Sigmoid colon (tissue), 7 donors: ENCODE results near the gene ABCA5. TPM values are rescaled to one million over a fixed set of nuclear protein-coding genes. Genes with fewer than 3 reads are reported as not detected.
"Not testable (repeated sequence)": the region's sequence is repeated elsewhere in the genome, so short reads cannot be mapped to it uniquely, and the experiment has no call there.

Experiments used
- DNase-seq: peaks from one replicate; pipeline ENCODE4 v3.0.0-alpha.2; 2019
- H3K27ac ChIP-seq, 4 donors: fragments of 200-600 bp; sonication (generic); one replicate each; pipeline ENCODE4 v1.5.1; 2016 to 2019; ENCODE audit warnings: mild to moderate bottlenecking in 1 of 4
- H3K27me3 ChIP-seq, 3 donors: fragments of 200-600 bp; sonication (generic); one replicate each; pipeline ENCODE4 v1.5.1; 2019; ENCODE audit warnings: mild to moderate bottlenecking in 1 of 3
- H3K36me3 ChIP-seq, 4 donors: fragments of 200-600 bp; sonication (generic); one replicate each; pipeline ENCODE4 v1.5.1; 2016 to 2019
- H3K4me1 ChIP-seq, 4 donors: fragments of 200-600 bp; sonication (generic); one replicate each; pipeline ENCODE4 v1.5.1; 2017 to 2019
- H3K4me3 ChIP-seq, 4 donors: fragments of 200-600 bp; sonication (generic); one replicate each; pipeline ENCODE4 v1.5.1; 2017 to 2019; ENCODE audit warnings: mild to moderate bottlenecking in 2 of 4, moderate library complexity in 1 of 4
- H3K9me3 ChIP-seq, 4 donors: fragments of 200-600 bp in 3 of 4; sonication (generic) in 3 of 4; one replicate each; pipeline versions ENCODE4 v1.5.1 to v1.6.1; 2013 to 2019
- CTCF ChIP-seq, 4 experiments: fragments of 450-650 bp in 3 of 4; fragments of 200-600 bp in 1 of 4; IDR thresholded peaks; one replicate each; pipeline ENCODE4 v1.5.1; 2016 to 2019; ENCODE audit warnings: antibody characterized with exemption in 4 of 4, mild to moderate bottlenecking in 3 of 4, moderate library complexity in 2 of 4
- EP300 ChIP-seq, 4 donors: sonication (generic); formaldehyde crosslinking; IDR thresholded peaks; one replicate each; pipeline ENCODE4 v1.6.1; 2017; ENCODE audit warnings: antibody characterized with exemption in 4 of 4
- POLR2A ChIP-seq, 2 donors: fragments of 450-650 bp; IDR thresholded peaks; one replicate each; pipeline ENCODE4 v1.6.1; 2016; ENCODE audit warnings: antibody characterized with exemption in 2 of 2, mild to moderate bottlenecking in 2 of 2, moderate library complexity in 2 of 2
- POLR2AphosphoS5 ChIP-seq, 4 donors: sonication (generic); formaldehyde crosslinking; IDR thresholded peaks; one replicate each; pipeline ENCODE4 v1.6.1; 2017; ENCODE audit warnings: antibody characterized with exemption in 4 of 4
- WGBS, 2 donors: extraction: QIAGEN DNeasy Blood & Tissue Kit; methylation state at CpG; one replicate each; pipeline ENCODE4 v1.1.7; 2013; 5-methylcytosine and 5-hydroxymethylcytosine counted together
- intact Hi-C: fragments of 100-400 bp; cut with DNase I; formaldehyde crosslinking; loops from one replicate; pipeline ENCODE4 v1.15.1; 2023
- polyA plus RNA-seq, 3 donors: library from polyadenylated mRNA; stranded (reverse); fragments of 200-250 nt; gene quantifications; one replicate each; pipeline ENCODE4 v1.2.3, GENCODE V29; 2013
- small RNA-seq, 3 donors: library from RNA; depleted of rRNA; stranded (forward); fragments of <200 nt; gene quantifications; one replicate each; pipeline ENCODE3, GENCODE V24; 2016
- total RNA-seq, 4 donors: library from RNA; depleted of rRNA; stranded (reverse); fragments of >200 nt; gene quantifications; one replicate each; pipeline ENCODE4 v1.1.0, GENCODE V29; 2016
- donor health status: healthy with polysubstance abuse.
- donor health status: Bipolar disorder and iron deficiency.
- donor health status: healthy.

The ABCA5 gene
- total and polyA plus RNA-seq, 7 donors = 2.5 to 23.5 (median 19.3) TPM

GRCh38 chr17:69213059-69213813 is 113.7 kb downstream of the ABCA5 start:
- no peaks in the 10 kb centered on the region for H3K4me1 ChIP-seq
- no peak overlapping the region for H3K27ac ChIP-seq
- no peaks in the 10 kb centered on the region for H3K9me3 ChIP-seq
- intact Hi-C loops = no loop called here
- DNase-seq = no peak
- no peak overlapping the region for H3K4me3 ChIP-seq
- TF ChIP-seq POLR2A (IDR thresholded peaks at IDR 0.05) = no peak
- no peak for TF ChIP-seq CTCF (IDR thresholded peaks at IDR 0.05)
- no peak for TF ChIP-seq POLR2AphosphoS5 (IDR thresholded peaks at IDR 0.05)
- TF ChIP-seq EP300 (IDR thresholded peaks at IDR 0.05) = no peak
- WGBS, 2 donors = 91 to 95% methylated on average over 9 of the region's 9 CpGs
- no peaks in the 10 kb centered on the region for H3K36me3 ChIP-seq
- H3K27me3 ChIP-seq = no peaks in the 10 kb centered on the region

GRCh38 chr17:69208640-69209039 is 118.3 kb downstream of the ABCA5 start:
- Histone ChIP-seq H3K4me3 (no peak overlapping the region), H3K9me3 (no peaks in the 10 kb centered on the region), H3K4me1 (no peaks in the 10 kb centered on the region), H3K27me3 (no peaks in the 10 kb centered on the region), H3K36me3 (no peaks in the 10 kb centered on the region), H3K27ac (no peak overlapping the region)
- WGBS, 2 donors = 85 to 86% methylated on average over 2 of the region's 2 CpGs
- intact Hi-C loops = no loop called here
- DNase-seq = no peak
- no peak for TF ChIP-seq EP300 (IDR thresholded peaks at IDR 0.05)
- no peak for TF ChIP-seq POLR2A (IDR thresholded peaks at IDR 0.05)

- no peak for TF ChIP-seq EP300 (IDR thresholded peaks at IDR 0.05)
- no peak for TF ChIP-seq POLR2A (IDR thresholded peaks at IDR 0.05)
- TF ChIP-seq CTCF (IDR thresholded peaks at IDR 0.05) = no peak
- TF ChIP-seq POLR2AphosphoS5 (IDR thresholded peaks at IDR 0.05) = no peak
- WGBS, 2 donors = 77 to 79% methylated on average over 4 of the region's 4 CpGs
- H3K27ac ChIP-seq = no peak overlapping the region
These were observed 119.8 kb downstream of the ABCA5 start for GRCh38 chr17:69207151-69207550.

GRCh38 chr17:69198238-69198637 is 128.7 kb downstream of the ABCA5 start:
- H3K27ac ChIP-seq = no peak overlapping the region
- intact Hi-C loops = no loop called here
- WGBS, 2 donors = 96% methylated on average over 6 of the region's 6 CpGs
- H3K27me3 ChIP-seq = no peaks in the 10 kb centered on the region
- no peaks in the 10 kb centered on the region for H3K9me3 ChIP-seq
- no peak overlapping the region for H3K4me3 ChIP-seq
- no peaks in the 10 kb centered on the region for H3K36me3 ChIP-seq
- DNase-seq = no peak
- TF ChIP-seq POLR2A (IDR thresholded peaks at IDR 0.05) = no peak
- TF ChIP-seq EP300 (IDR thresholded peaks at IDR 0.05) = no peak
- no peak for TF ChIP-seq CTCF (IDR thresholded peaks at IDR 0.05)
- no peak for TF ChIP-seq POLR2AphosphoS5 (IDR thresholded peaks at IDR 0.05)
- H3K4me1 ChIP-seq = no peaks in the 10 kb centered on the region

More at GRCh38 chr17:69207151-69207550, 119.8 kb downstream of the ABCA5 start:
- Histone ChIP-seq H3K27me3 (no peaks in the 10 kb centered on the region), H3K36me3 (no peaks in the 10 kb centered on the region), H3K9me3 (no peaks in the 10 kb centered on the region), H3K4me3 (no peak overlapping the region), H3K4me1 (no peaks in the 10 kb centered on the region)
- DNase-seq = no peak
- intact Hi-C loops = no loop called here

GRCh38 chr17:69196105-69196653 is 130.8 kb downstream of the ABCA5 start:
- H3K4me1 ChIP-seq, H3K9me3 ChIP-seq, H3K4me3 ChIP-seq, H3K36me3 ChIP-seq, intact Hi-C loops, H3K27ac ChIP-seq, DNase-seq, H3K27me3 ChIP-seq: not testable (repeated sequence)
- 97 to 98% methylated on average over 39 to 40 of the region's 40 CpGs for WGBS, 2 donors

Small RNAs within 50 kb of the gene (small RNA-seq; reads per million reads assigned to genes)
- gene RF00561 = 0 reads per million in 3 donors
- 0 reads per million in 3 donors for gene SNRPGP4

Other genes with a start within 250 kb of the ABCA5 start
- gene ABCA6, start 185.2 kb downstream of the ABCA5 start, total RNA-seq = 100 to 1,000 TPM in 1 of 4 donors, 10 to 100 TPM in 3; 31.0 to 111 (median 72.1) TPM
- 1 to 10 TPM; 1.6 to 9.0 (median 4.4) TPM for gene ABCA6, start 185.2 kb downstream of the ABCA5 start, polyA plus RNA-seq
- gene ABCA10, start 98.3 kb downstream of the ABCA5 start, total RNA-seq = 10 to 100 TPM in 1 of 4 donors, 1 to 10 TPM in 3; 1.5 to 12.0 (median 9.5) TPM
- gene ABCA10, start 98.3 kb downstream of the ABCA5 start, polyA plus RNA-seq = 1 to 10 TPM in 2 of 3 donors, under 1 TPM in 1; 0.46 to 1.9 (median 1.8) TPM
- gene MAP2K6, start 87.6 kb upstream of the ABCA5 start, total RNA-seq = 1 to 10 TPM; 1.6 to 9.7 (median 3.2) TPM
- 10 to 100 TPM; 22.7 to 51.4 (median 40.8) TPM for gene MAP2K6, start 87.6 kb upstream of the ABCA5 start, polyA plus RNA-seq